ENCODE measurements around the gene NXT2.

GRCh38 chrX:109577055-109577454 is 40.4 kb downstream of the NXT2 start:
- TF ChIP-seq CTCF (conservative IDR thresholded peaks at IDR 0.05 in 1 of 2, IDR thresholded peaks at IDR 0.05 in 1 of 2; ENCODE audit: extremely low read depth in 1 of 2, insufficient read depth in 1 of 2, low read depth in 1 of 2, low read length in 2 of 2): no peak
- no peak for TF ChIP-seq EZH2 (IDR thresholded peaks at IDR 0.05; ENCODE audit: borderline replicate concordance, low read length)
